Hair follicular keratinocyte (primary cell): ENCODE measurements around the gene NHLRC1. TPM values are rescaled to one million over a fixed set of nuclear protein-coding genes. Genes with fewer than 3 reads are reported as not detected.

Experiments used
- total RNA-seq: library from RNA; depleted of rRNA; stranded (reverse); fragments of >200 nt; gene quantifications from 2 replicates; pipeline ENCODE4 v1.2.3, GENCODE V29; 2015

NHLRC1 gene
- total RNA-seq, result 2.0 and 3.0 TPM in 2 replicates

DNA sequence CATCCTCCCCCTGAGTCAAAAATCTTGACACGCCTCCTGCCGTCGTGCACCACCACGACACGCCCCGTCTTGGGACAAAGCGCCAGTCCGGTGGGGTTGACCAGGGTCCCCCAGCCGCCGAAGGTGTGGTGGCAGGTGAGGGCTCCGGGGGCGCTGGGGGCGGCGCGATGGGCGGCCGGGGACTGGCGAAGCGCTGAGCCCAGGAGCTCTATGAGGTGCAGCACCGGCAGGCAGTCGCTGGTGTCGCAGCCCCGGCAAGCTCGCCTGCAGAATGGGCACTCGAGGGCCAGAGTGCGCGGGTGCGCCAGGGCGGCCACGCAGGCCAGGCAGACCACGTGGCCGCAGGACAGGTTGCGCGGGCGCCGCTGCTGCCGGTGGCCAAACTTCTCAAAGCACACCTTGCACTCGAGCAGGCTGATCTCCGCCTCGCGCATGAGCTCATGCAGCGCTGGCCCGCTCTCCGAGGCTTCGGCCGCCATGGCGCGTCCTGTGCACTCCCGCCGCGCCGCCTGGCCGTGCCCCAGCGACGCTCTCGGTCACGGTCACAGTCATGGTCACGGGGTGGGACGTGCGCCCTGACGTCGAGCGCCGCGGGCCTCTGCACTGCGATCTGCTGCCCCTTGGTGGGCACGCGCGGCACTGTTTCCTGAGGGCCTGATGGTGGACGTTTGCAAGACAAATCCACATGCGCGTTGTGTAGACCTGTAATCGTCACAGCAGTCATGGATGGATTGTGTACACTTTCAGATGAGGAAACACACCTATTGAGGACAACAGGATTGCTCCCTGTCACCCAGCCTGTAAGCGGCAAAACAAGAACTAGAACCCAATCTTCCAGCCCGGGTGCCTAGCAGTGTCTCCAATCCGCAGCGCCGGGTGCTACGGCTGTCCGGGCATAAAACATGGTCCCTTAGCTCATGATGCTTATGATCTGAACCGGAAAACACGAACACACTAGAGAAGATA lies at the start of gene NHLRC1:
TSS of gene NHLRC1 (minus strand) at position 550 of the 966 bp plus-strand sequence. CDS start at position 479, 71 bp downstream.

DNA sequence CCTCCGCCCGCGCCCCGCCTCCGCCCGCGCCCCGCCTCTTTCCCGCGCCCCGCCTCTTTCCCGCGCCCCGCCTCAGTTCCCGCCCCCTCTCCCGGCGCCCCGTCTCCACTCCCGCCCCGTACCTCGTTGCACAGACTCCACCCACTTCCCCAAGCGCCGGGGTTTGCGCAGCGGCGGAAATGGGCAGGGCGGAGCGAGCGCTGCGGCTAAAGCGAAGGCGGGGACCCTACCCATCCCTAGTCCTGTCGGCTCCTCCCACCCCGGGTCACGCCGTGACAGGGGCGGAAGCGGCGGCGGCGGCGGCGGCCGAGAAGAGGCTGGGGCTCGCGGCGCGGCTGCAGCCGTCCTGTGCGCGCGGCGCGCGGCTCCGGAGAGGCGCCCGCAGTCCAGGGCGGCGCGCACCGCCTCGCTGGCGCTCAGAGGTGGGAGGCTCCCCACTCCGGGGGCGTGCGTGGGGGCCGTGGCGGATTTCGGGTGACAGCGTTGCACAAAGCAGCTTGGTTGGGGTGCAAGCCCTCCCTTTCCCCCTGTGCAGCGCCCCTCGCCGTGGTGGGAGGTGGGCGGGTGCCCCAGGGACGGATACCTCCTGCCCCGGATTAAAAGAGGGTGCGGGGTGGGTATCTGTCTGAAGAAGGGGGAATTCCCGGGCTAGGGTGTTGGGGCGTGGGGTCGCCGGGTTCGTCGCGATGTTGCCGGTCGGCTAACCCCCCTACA lies 32.8 kb upstream of the NHLRC1 start, which contains the start of gene KDM1B:
TSS of gene KDM1B (plus strand) at position 273 of the 714 bp plus-strand sequence. CDS start 4,474 bp downstream, outside the sequence.

DNA sequence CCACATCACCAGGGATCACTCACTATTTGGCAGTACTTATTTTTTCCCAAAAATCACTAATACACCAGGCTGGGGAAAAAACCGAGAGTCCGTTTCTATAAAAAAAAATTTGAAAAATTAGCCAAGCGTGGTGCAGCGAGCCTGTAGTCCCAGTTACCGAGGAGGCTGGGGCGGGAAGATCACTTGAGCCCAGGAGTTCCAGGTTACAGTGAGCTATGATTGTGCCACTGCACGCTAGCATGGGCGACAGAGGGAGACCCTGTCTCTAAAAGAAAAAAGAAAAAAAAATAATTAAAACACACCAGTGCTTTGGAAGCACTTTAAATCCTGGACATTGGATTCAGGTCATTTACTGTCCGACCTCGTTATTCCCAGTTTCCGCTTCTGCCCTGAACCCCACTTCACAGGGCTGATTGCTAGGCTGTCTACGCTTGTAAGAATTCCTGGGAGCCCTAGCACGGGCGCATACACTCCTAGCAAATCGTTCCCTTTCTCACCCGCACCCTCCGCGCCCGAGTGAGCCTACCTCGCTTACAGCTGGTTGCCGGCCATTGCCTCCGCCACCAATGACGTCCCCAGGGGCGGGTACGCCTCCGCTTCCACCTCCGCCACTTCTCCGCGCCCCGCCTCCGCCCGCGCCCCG lies 32.2 kb upstream of the NHLRC1 start, which contains the start of gene TPMT:
TSS of gene TPMT (minus strand) at position 571 of the 643 bp plus-strand sequence. CDS start 5,950 bp downstream, outside the sequence.

Other genes with a start within 250 kb of the NHLRC1 start
- 34.6 and 48.6 TPM in 2 replicates for gene KIF13A, start 135.0 kb downstream of the NHLRC1 start, total RNA-seq
- 12.3 and 18.5 TPM in 2 replicates for gene TPMT, start 32.4 kb upstream of the NHLRC1 start, total RNA-seq
- 19.2 and 20.9 TPM in 2 replicates for gene KDM1B, start 32.7 kb upstream of the NHLRC1 start, total RNA-seq
- gene DEK, start 141.9 kb upstream of the NHLRC1 start, total RNA-seq, result 69.8 and 132 TPM in 2 replicates